SHP77 treated with DMSO at 0.1 percent for 48 hours (cell line): ENCODE measurements around the gene CHTOP.
"Not testable (repeated sequence)": the region's sequence is repeated elsewhere in the genome, so short reads cannot be mapped to it uniquely, and the experiment has no call there.

Experiments
- DNase-seq: peaks from one replicate; lab custom pipeline; 2025; lab: John Stamatoyannopoulos, UW

The CHTOP gene

DNA sequence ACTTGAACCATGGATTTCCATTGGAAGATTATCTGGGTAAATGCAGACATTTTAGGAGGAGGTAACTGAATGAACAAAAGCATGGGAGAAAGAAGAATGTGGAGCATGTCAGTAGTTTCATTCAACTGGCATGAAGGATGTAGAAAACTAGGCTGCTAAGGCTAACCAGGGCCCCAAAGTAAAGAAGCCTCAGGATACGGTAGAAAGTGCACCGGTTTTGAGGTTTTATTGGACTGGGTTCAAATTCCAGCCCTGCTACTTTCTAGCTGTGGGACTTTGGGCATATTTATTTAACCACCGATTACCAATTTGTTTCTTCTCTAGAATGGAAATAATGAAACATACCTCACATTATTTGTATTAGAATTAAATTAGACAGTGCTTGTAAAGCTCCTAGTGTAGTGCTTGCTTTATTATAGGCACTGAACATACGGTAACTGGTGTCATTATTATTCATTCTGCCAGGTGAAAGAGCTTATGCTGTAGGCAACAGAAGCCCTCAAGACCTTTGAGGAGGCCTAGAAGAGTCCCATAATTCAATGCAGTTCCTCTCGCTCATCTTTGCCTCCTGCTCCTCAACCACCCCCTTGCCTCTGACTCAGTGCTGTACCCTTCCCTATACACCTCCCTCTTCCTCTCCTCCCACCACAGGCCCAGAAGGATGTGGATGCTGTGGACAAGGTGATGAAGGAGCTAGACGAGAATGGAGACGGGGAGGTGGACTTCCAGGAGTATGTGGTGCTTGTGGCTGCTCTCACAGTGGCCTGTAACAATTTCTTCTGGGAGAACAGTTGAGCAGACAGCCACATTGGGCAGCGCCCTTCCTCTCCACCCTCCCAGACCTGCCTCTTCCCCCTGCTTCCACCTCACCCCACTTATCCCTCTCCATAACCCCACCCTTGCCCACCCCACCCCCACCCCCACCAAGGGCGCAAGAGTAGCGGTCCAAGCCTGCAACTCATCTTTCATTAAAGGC is 2.5 kb upstream of the CHTOP start:
- no peak for DNase-seq

DNA sequence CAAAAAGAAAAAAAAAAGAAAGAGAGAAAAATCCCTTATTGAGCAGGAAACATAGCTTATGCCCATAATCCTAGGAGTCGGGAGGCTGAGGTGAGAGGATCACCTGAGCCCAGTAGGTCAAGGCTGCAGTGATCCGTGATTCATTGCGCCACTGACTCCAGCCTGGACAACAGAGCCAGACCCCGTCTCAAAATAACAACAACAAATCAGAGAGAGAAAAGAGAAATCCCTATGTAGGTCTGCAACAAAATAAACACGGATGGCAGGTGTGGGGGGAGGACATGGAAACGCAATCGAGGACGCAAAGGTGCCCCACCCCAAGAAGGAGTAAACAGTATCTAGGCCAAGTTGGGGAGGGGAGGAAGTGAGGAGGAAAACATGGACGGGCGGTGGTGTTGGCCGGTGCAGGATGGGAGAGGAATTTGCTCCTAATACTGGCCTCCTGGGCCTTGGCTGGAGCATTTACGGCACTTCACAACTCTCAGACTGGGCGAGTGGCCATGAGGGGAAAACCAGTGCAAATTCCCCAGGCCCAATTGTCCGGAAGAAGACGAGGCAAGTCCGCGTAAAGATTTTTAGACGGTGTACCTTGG is 609 bp upstream of the CHTOP start:
- DNase-seq, result no peak

DNA sequence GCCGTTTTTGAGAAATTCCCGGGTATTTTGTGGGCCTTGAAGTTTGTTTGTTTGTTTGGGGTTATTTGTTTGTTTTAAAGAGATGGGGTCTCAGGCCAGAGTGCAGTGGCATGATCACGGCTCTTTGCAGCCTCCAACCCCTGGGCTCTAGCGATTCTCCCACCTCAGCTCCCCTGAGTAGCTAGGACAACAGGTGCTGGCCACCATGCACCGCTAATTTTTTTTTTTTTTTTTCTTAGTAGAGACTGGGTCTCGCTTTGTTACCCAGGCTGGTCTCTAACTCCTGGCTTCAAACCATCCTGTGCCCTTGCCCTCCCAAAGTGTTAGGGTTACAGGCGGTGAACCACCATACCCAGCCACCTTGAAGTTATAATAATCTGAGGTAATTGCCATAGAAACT is 2.0 kb downstream of the CHTOP start:
- DNase-seq, result no peak

DNA sequence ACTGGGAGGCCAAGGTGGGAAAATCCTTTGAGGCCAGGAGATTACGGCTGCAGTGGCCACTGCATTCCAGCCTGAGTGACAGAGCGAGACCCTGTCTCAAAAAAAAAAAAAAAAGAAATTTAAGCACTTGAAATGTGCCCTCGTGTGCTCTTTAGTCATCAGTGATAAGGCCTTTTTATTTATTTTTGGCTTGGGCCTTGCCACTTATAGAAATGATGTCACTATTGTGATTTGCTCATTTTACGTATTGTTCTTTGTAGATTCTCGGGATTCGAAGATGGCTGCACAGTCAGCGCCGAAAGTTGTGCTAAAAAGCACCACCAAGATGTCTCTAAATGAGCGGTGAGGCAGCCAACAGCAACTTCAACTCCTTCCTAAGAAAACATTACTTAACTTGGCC is 2.4 kb downstream of the CHTOP start:
- no peak for DNase-seq

DNA sequence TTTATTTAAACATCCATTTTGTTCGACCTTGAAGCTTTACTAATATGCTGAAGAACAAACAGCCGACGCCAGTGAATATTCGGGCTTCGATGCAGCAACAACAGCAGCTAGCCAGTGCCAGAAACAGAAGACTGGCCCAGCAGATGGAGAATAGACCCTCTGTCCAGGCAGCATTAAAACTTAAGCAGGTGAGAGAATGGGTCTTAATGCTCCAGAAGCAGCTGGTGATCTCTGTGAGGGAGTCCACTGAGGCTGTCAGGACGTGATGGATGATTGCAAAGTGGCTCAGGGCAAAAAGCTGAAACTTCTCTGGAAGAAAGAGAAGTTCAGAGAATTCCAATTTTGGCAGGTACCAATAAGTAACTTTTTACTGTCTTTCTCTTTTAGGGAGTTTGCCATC is 4.4 kb downstream of the CHTOP start:
- no peak for DNase-seq

DNA sequence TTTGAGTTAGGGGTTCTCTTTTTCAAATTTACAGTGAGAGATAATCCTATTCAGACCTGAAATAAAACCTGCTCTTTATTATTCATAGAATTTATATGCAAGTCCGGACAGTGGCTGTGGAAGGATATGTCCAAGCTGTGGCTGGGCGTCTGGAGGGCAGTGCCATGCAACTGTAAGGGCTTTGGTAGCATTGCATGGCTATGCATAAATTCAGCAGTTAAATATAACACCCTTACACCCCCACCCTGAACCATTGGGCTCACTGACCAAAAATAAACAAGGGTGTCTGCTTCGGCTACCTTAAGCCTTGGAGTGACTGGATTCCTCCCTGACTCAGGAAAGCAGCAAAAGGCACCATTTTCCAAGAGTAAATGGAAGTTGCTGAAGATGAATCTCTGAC is 5.4 kb downstream of the CHTOP start:
- DNase-seq, result no peak

DNA sequence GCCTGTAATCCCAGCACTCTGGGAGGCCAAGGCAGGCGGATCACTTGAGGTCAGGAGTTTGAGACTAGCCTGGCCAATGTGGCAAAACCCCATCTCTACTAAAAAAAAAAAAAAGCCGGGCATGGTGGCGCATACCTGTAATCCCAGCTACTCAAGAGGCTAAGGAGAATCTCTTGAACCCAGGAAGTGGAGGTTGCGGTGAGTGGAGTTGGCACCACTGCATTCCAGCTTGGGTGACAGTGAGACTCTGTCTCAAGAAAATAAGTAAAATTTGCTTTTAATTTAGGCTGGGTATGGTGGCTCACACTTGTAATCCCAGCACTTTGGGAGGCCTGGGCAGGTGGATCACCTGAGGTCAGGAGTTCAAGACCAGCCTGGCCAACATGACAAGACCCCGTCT is 6.3 kb downstream of the CHTOP start:
- not testable (repeated sequence) for DNase-seq

DNA sequence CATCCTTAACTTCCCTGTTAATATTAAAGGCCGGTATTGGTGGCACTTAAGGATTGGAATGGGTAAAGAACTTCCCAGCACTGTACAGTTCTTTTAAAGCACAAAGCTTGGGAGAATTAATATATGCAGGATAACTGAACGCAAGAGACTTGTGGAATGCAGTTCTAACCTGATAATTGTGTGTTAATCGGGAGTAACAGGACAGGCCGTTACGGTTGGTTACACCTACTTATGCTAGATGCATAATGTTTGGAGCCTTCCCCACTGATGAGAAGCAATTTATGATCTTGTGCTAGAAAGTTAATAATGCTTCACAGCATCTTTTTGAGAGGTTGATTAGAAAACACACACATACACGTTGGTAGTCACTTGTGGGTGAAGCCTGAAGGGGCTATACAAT is 7.0 kb downstream of the CHTOP start:
- DNase-seq, result no peak

DNA sequence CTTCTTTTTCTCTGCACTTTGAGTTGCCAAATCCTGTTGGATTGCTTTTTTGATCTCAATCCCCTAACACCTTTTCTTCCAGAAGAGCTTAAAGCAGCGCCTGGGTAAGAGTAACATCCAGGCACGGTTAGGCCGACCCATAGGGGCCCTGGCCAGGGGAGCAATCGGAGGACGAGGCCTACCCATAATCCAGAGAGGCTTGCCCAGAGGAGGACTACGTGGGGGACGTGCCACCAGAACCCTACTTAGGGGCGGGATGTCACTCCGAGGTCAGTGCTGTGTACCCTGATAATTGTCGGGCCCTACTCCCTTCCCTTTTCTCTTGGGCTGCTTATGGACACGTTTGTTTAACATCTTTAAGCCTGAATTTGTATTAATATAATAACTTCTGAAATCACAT is 8.3 kb downstream of the CHTOP start:
- DNase-seq, result no peak

DNA sequence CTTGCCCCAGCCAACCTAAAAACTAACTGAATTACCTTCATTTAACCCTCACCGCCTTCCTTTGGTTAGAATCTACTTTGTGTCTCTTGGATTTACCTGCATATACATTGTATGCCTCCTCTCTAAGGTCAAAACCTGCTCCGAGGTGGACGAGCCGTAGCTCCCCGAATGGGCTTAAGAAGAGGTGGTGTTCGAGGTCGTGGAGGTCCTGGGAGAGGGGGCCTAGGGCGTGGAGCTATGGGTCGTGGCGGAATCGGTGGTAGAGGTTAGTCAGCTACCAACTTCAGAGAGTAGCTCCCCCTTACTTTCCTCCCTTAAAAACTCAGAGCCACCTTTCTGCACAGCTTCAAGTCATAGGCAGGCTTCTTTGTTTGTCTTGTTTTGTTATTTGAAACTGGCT is 9.2 kb downstream of the CHTOP start:
- no peak for DNase-seq

DNA sequence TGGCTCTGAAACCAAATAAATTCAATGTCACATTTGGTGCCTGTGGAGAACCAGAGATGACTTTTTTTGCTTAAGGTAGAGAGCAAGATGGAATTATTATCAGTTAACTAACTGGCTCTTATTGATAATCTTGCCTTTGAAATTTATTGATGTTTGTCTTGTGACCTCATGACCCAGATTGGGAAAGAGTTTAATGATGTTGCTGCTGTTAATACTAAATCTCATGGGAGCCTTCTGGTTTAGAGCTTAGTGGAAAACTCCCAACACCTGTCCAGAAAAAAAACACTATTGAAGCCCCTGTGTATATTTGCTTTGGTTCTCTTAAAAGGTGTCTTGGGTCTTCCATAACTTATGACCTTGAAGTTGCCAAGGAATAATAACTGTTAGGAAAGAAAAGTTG is 9.9 kb downstream of the CHTOP start:
- no peak for DNase-seq

DNA sequence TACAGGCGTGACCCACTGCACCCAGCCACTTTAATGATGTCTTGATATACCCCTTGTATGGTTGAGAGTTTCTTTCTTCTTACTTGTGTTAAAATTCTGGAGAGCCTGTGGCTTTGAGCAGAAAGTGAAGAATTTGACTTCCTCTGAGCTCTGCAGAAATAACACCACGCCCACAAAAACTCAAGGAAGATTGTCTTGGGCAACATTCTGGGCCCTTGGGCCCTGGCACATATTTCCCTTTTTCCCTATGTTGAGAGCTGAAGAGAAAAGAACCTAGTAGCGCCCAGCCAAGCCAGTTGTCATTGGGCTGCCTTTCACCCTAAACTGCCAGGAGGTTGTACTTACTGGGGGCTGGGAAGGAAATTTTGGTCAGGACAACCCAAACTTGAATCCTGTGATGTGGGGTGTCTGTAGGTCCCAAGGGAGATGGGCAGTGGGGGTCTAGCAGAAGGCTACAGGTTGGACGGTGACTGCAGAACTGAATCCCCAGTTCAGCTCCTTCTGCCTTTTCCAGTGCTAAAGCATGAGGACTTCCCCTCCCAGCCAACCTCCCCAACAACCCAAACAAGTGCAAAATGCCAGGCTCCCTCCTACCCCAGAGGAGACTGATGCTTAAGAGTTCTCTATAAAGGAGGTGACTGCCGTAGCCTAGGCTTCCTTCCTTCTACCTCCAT is 12.9 kb downstream of the CHTOP start:
- DNase-seq, result no peak

DNA sequence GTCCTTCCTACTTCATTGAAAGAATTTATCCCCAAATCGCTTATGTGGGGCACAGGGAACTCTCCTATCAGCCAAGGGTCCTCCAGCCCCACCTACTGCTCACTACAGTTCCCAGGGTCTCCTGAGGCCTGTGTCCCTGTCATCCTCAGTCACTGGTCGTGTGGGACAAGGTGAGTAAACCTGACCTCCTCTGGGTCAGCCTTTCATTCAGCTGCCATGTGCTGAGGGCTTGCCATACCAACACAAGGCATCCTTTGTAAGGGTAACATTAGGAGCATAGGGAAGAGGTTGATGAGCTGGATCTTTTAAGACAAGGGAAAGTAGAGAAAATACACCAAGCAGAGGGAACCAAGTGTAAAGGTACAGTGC is 13.5 kb downstream of the CHTOP start:
- no peak for DNase-seq

DNA sequence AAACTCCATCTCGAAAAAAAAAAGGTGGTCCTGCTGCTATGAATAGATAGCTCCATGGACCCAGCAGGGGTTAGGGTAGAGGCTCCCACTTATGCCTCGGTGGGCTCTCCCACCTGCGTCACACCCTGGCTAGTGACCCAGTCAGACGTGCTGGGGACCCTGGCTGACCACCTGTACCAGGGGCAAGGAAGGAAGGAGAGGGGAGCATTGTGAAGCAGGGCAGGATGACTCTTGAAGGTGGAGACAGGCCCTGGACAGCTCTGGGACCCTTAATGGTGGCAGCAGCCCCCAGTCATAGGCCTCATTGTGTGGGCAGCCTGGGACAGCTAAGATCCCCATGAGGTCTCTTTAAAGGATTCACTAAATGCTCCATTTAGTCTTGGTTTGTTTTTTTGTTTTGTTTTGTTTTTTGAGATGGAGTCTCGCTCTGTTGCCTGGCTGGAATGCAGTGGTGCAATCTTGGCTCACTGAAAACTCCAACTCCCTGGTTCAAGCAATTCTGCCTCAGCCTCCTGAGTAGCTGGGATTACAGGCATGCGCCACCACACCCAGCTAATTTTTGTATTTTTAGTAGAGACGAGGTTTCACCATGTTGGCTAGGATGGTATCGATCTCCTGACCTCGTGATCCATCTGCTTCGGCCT is 14.3 kb downstream of the CHTOP start:
- no peak for DNase-seq

DNA sequence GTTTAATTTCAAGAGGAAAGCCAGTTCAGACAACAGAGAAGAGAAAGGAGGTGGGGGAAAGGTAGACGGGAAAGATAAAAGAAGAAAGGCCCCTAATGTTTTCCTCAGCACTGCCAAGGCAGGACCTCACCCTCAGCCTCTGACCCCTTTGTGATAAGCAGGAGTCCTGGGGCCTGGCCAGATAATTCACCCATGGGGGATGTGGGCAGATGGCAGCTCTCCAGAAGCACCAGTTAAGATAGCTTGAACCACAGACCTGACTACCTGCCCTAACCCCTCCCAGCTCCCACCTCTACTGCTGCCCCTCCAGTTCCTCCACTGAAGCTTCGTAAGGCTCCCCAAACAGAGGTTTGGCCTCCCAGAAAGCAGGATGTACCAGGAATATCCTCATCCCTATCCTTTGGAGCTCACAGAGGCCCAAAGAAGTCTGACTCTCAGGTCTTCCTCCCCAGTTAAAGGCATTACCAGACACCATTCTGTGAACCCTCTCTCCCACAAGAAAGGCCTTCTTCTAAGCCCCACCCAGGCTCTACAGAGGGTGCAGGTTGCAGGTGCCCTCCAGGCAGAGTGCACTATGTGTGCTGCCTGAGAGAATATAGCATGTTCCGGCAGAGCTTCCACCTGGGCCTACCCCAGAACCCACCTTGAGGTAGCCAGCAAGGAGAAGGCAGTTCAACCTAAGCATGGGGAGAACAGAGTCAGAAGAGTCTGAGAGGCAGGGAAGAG is 15.4 kb downstream of the CHTOP start:
- DNase-seq, result peak; percentile 64

DNA sequence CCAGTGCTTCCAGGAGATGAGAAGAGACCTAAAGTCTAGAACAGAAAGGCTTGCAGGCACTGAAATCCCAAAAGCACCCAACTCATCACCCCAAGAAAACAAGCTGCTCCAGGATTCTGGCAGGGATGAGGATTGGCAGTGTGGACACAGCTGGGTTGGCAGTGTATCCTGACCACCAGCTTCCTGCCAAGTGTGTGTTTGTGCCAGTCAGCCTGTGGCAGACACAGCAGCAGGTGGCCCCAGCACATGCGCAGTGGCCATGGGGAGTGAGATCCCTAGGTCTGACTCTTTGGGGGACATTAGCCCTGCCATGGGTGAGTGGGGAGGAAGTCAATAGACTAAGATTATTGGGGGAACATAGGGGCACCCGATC is 16.0 kb downstream of the CHTOP start:
- peak; percentile 84 for DNase-seq

DNA sequence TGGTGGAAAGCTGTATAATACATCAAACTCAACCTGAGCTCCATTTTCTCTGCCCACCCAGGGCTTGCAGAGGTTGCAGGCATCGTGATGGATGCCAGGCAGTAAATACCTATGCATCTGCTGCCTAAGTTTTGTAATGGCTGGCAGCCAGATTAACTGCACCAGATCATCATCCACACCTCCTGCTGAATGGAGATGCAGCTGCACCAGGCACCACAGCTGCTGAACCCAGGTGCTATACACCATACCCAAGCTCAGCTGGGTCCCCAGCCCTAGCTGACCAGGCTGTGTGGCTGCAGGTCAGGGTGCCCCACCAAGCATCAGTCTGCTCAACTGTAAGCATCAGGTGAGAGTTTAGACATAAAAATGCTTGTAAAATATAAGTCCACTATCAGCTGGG is 17.9 kb downstream of the CHTOP start:
- peak; percentile 73 for DNase-seq

DNA sequence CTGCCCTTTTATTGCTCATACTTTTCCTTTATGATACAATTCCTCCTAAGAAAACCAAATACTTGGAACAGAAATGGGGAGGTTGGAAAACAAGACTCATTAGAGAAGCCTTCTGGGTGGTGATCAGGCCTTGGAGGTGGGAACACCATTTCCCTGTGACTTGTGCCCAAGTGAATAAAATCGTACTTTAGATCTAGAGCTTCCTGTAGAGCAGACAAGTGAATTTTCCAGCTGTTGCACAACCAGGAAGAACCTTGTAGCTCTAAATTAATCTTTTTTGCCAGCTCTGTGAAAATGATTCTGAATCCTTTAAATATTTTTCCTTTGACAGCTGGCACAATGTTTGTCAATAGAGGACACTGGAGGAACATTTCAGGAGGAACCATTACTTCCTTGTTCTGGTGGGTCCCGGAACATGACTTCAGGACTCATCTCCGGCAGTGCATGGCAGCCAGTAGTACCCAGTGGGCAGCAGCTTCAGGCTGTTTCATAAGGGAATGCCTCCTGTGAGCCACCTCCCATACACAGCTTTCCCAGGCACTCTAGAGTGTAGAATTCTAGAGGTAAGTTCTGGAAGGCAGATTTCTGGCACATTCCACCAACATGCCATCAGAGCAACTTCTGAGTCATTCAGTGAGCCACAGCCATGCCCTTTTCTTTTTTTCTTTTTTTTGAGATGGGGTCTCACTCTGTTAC is 19.1 kb downstream of the CHTOP start:
- DNase-seq, result no peak

DNA sequence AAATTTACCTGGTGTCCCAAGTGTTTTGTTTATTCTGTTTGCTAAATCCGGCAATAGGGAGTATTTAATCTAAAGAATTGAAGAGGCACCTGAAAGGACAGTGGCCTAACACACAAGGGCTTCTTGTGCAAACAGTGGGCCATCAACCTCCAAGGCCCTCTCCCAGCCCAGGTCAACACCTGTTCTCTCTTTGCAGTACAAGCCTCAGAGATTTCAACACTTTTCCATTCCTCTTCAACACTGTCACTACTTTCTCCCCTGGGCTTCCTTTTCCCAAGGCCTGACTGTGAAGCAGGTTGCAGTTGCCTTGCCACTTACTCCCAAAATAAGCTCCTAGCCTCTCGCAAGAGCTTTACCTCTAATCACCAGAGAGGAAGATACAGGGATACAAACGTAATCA is 21.5 kb downstream of the CHTOP start:
- peak; percentile 44 for DNase-seq

DNA sequence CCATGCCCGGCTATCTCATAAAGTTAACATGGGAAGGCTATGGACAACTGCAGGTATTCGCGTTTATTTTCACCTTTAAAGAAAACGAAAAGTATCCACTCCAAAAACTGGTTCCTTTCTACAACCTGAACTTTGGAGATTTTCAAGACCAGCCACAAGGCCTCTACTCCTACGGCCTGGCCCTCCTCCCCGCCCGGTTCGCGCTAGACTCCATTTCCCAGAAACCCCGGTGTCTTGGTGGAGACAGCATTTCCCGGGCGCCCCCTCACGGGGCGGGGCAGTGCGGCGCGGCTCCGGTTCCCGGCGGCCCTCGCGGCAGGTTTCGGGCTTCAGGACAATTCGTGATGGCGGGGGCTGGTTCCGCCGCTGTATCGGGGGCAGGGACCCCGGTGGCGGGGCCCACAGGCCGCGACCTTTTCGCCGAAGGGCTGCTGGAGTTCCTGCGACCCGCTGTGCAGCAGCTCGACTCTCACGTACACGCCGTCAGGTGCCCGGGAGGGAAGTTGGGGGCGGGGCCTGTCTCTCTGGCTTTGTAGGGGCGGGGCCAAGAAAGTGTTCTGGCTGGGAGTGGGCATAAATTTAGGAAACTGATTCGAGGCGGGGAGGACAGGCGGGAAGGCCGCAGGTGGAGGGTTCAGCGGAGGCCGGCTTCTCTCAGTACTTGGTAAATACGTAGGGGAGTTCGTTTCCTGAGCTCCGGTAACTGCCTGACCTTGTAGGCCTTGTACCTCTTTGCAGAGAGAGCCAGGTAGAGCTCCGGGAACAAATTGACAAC is 24.7 kb downstream of the CHTOP start, which contains the start of gene SNAPIN:
SNAPIN (plus strand) TSS at position 304 of the 775 bp plus-strand sequence; CDS start at position 345, 41 bp downstream.
- DNase-seq, result peak; percentile 96

DNA sequence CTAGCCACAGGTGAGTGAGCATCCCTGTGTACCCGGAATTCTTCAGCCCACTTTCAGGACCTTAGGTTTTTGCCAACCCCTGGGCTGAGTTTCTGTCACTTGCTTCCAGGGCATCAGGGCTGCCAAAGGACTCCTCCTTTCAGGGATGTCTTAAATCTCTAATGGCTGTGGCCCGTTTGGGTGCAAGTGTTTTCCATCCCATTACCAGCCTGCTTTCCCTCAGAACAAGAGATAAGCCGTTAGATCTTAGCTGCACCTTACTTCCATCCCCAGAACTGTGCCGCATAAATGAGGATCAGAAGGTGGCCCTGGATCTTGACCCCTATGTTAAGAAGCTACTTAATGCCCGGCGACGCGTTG is 25.3 kb downstream of the CHTOP start:
- DNase-seq, result no peak
